HG03354 (cell line): ENCODE data around the gene CYFIP2.

Source experiments
- ATAC-seq: cut with Tn5 transposase; IDR thresholded peaks from one replicate; pipeline ENCODE4 v1.9.1; 2021; ENCODE audit warnings: mild to moderate bottlenecking; ENCODE audit not compliant: unreplicated experiment, poor library complexity, severe bottlenecking

Gene CYFIP2

DNA sequence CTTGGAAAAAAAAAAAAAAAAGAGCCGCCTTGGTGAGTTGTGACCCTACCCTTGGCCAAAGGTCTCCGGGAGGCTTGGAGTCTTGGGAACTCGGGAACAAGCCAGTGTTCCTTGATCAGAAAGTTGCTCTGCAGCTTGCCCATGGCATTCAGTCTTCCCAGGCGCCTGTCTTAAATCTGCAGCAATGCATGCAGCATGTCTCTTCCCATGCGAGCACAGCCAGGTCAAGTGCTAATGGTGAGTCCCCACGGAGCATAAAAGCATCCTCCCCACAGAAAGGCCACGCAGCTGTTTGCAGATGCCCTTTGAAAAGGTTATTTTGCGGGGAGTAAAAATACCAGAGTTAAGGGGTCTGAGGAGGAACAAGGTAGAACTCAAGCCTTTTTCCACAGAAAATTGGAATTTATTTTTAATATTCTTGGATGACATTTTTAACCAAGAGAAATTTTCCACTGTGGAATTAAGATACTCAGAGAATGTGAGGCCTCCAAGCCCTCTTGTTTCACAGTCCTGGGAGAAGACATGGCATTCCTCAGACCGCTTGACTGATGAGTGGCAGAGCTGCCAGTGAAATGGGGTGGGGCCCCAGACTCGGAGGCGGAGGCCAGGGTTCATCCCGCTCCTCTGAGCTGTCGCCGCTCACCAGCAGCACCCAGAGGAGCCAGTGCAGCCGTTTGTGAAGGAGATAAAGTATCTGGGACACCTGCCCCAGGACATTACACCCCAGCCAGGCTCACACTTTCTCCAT lies 81.6 kb downstream of the CYFIP2 start:
- no peak for ATAC-seq

DNA sequence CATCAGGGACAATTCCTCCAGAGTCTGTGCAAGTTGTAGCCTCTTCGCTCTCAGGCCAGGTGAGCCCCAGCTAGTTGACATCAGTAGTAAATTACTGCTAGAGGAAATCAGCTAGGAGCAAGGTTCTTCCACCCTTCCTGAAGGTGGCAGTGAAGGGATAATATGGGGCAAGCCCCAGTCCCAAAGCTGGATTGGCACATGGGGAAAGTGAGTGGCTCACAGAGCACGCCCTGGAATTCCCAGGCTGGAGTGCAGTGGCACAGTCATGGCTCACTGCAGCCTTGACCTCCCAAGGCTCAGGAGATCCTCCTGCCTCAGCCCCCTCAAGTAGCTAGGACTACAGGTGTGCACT lies 82.1 kb downstream of the CYFIP2 start:
- ATAC-seq, result no peak

DNA sequence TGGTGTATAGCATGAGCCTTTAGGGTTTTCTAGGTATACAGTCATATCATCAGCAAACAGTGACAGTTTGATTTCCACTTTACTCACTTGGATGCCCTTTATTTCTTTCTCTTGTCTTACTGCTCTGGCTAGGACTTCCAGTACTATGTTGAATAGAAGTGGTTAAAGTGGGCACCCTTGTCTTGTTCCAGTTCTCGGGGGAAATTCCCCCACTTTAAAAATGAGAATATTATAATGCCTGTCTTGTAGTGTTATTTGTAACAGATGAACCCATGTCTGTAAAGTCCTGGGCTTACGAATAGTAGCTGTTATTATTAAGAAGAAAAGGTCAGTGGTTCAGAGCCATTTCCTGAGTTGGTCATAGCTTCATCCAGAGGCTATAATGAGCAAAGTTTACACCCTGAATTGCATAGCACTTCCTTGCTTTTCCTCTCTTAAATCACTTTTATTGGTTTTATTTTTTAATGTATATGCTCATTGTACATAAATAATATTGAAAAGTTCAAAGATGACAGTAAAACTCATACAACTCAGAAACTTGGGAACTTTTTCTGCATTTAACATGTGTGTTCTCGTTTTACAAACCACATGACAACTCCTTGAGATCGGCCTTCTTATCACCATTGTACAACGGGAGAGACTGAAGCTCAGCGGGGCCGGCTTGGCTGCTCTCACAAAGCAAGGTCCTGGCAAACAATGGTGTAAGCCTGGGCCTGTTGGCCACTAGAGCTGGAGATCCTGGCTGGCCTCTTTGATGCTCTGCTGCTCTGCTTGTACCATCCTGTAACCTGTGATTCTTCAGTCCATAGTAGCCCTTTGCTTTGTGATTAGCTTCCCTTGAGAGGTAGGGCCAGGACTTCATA lies 85.2 kb downstream of the CYFIP2 start:
- no peak for ATAC-seq

DNA sequence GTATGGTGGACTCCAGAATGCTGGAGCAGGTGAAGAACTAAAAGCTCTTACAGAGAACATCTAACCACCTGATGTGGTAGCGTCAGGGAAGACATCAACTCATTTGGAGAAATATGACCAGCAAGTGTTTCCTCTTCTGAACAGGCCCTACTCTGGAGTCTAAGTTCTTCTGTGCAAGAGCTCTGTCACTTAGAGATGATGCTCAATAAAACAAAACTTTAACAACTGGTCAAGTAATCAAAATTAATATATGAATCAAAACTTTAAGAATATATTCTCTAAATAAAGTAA lies 85.8 kb downstream of the CYFIP2 start:
- no peak for ATAC-seq

DNA sequence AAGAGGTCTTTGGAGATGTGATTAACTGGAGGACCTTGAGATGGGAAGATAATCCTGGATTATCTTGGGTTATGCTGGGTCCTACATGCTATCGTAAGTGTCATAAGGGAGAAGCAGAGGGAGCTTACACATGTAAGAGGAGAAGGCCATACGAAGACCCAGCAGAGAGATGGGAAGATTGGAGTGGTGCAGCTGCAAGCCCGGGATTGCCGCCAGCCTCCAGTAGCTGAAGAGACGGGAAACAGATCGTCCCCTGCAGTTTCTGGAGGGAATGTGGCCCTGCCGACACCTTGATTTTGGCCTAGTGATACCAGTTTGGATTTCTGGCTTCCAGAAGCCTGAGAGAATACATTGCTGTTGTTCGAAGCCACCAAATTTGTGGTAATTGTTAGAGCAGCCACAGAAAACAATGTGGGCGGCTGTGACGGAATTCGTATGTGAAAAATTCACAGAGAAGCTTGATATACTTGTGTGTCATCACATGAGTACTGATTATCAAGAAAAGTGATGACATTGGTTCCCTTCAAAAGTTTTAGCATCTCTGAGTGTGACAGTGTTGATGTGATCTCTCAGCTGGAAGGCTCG lies 86.9 kb downstream of the CYFIP2 start:
- ATAC-seq, result no peak

DNA sequence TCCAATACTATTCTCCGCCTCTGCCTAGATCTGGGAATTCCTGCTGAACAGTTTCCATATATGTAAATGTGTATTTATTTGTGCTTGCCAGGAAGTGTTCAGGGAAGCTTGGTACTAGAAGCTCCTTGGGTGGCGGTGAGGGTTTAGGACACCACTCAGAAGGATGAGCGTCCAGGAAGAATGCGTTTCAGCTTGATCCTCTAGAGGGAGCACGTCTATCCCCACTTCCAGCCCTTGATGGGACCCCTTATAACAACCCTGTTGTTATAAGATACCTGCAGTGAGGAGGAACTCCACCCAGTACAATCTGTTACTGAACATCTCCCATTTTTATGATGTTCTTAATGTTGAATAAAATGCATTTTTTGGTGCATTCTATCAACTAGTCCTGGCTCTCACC lies 88.9 kb downstream of the CYFIP2 start:
- no peak for ATAC-seq

DNA sequence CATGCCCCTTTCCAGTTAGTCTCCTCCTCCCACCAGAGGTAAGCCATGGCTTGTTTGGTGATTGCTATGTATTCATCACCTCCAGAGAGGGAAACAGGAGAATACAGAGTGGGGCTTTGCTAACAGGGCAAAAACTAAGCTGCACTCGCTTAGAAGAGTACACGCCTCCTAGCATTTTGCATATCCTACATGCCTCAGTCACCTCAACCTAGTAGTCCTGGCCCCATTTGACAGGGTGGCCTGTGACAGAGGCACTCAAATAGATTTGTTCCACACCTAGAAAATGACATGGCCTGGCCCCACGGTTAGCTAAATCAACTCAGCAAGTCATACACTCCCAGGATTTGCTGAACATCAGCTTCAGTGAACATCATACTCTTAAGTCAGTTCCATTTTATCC lies 90.7 kb downstream of the CYFIP2 start:
- no peak for ATAC-seq

GRCh38 chr5:157357823-157358222 lies 91.9 kb downstream of the CYFIP2 start:
- no peak for ATAC-seq

GRCh38 chr5:157358871-157359270 lies 92.9 kb downstream of the CYFIP2 start:
- ATAC-seq, result no peak

GRCh38 chr5:157359356-157360055 lies 93.6 kb downstream of the CYFIP2 start:
- no peak for ATAC-seq

DNA sequence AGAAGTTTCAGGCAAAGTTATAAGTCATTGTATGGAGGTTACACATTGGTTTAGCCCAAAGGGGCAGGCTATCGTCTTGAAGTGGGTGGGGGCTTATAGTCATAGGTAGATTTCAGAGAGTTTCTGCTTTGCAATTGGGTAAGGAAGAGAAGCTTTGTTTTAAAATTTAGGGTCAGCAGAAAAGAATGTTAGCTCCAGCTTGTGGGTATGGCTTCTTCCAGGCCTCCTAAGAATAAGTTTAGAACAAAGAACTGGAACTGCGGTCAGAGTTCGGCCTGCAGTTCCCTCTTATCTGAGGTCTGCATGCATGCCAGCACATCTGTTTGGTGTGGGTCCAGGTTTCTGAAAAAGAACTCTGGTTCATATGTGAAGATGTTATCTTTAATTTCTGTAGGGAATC lies 96.1 kb downstream of the CYFIP2 start:
- ATAC-seq, result no peak

- no peak for ATAC-seq
These were observed 96.6 kb downstream of the CYFIP2 start for GRCh38 chr5:157362502-157362901.

- no peak for ATAC-seq
These were observed 97.1 kb downstream of the CYFIP2 start for GRCh38 chr5:157362982-157363381.

GRCh38 chr5:157365732-157366131 lies 99.8 kb downstream of the CYFIP2 start:
- ATAC-seq, result no peak

- no peak for ATAC-seq
These were observed 101.1 kb downstream of the CYFIP2 start for GRCh38 chr5:157366741-157367674.

GRCh38 chr5:157369507-157369906 lies 103.6 kb downstream of the CYFIP2 start:
- no peak for ATAC-seq

GRCh38 chr5:157370967-157371366 lies 105.0 kb downstream of the CYFIP2 start:
- no peak for ATAC-seq

- no peak for ATAC-seq
These were observed 105.9 kb downstream of the CYFIP2 start for GRCh38 chr5:157371655-157372471.

DNA sequence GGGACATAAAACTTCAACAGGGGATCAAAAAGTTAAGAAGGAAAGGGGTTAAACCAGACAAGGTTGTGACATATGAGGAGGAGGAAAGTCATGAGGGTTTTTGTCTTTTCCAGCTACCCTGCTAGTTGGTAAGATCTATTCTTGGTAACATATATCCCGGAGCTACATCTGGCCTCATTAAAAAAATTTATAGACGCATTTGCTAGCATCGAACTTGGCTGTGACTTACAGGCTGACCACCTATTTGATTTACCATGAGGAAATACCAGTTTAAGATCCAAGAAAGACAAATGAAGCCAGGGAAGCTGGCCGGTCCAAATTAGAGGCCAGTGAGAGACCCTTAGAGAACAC lies 106.5 kb downstream of the CYFIP2 start:
- no peak for ATAC-seq
